Fibroblast of pulmonary artery (primary cell): ENCODE data around the gene TNFRSF8.

Experiments used
- DNase-seq: peaks from one replicate; pipeline ENCODE4 v3.0.0-alpha.2; 2010; ENCODE audit warnings: low read depth
- H3K4me3 ChIP-seq: replicated peaks from 2 replicates; pipeline ENCODE4 v1.5.1; 2011; ENCODE audit warnings: low read depth, mild to moderate bottlenecking, control low read depth, low read length, moderate library complexity
- CTCF ChIP-seq: IDR thresholded peaks from 2 replicates; pipeline ENCODE4 v1.5.1; 2011; ENCODE audit warnings: mild to moderate bottlenecking, control low read depth, low read length, inconsistent platforms; ENCODE audit errors: missing control alignments

Gene TNFRSF8

GRCh38 chr1:12069623-12070244 is 6.6 kb downstream of the TNFRSF8 start:
- DNase-seq, result no peak
- no peak overlapping the region for H3K4me3 ChIP-seq
- no peak for TF ChIP-seq CTCF

GRCh38 chr1:12071892-12072291 is 8.8 kb downstream of the TNFRSF8 start:
- no peak for TF ChIP-seq CTCF
- no peak overlapping the region for H3K4me3 ChIP-seq
- DNase-seq, result no peak

DNA sequence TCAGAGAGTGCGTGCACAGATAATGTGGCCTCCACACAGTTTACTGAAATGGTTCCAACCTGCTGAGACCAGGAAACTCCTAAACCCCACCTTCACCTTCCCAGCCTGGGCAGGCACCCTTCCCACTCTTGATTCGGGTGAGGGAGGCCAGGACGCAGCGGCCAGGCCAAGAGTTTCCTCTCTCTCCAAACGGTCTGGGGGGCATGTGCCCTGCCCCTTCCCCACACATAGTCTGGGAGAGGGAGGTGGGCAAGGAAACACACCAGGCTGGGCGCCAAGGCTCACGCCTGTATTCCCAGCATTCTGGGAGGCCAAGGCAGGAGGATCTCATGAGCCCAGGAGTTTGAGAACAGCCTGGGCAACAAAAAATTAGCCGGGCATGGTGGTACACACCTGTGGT is 9.6 kb downstream of the TNFRSF8 start:
- DNase-seq, result no peak
- no peak for TF ChIP-seq CTCF
- H3K4me3 ChIP-seq, result no peak overlapping the region

- H3K4me3 ChIP-seq, result no peak overlapping the region
- DNase-seq, result no peak
- TF ChIP-seq CTCF, result no peak
Measured at GRCh38 chr1:12073796-12074195, 10.7 kb downstream of the TNFRSF8 start.

DNA sequence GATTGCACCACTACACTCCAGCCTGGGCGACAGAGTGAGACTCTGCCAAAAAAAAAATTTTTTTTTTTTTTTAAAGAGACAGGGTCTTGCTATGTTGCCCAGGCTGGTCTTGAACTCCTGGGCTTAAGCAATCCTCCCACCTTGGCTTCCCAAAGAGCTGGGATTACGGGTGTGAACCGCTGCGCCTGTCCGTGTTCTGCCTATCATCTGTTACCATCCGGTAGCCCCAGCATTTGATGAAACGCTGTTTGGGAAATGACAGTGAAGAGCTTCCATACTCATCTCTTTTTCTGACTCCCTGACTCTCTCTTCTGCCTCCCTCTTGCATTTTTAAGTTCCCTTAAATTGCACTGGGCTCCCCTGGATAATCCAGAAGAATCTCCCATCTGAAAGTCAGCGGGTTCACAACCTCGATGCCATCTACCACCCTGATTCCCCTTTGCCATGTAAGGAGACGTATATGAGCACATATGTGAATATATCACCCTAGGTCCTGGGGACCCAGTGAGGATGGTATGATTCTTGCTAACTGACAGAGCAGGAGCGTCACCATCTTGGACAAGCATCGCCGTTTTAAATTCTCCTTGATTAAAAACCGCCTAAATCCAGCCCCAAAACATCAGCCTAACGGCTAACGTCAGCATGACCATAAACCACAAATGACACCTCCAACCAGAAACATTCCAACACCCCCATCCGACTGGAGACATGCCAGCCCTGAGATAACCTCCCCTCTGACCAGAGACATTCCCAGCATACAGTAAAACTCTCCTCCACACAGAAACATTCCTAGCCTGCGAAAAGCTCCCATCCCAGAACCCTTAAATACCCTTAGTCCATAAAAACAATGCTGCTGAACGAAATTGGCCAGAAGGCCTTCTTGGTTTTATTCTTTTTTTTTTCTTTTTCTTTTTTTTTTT is 12.4 kb downstream of the TNFRSF8 start:
- no peak for TF ChIP-seq CTCF
- peak; percentile 97 for DNase-seq

DNA sequence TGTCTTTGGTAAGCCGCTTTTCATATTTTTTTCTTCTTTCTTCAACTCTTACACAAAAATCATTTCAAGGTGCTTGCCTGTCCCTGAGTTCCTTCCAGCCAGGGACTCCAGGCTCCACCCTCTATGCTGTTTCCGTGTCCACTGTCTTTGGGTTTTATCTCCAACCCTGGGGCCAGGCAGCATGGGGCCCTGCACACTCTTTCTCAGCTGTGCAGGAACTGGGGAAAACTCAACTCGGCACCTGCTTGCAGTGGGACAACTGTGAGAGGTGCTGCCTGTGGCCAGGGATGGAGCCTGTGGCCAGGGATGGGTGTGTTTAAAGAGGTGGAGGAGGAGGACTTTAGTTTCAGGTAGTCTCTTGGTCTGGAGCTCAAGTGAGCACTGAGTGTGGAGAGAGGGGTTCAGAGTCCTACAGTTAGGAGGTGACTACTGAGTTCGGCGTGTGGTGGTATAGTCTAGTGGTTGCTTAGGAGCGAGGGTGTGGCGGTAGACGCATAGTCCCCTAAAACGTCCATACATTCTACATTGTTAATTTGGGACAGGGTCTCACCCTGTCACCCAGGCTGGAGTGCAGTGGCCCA is 13.4 kb downstream of the TNFRSF8 start:
- no peak overlapping the region for H3K4me3 ChIP-seq
- no peak for TF ChIP-seq CTCF
- DNase-seq, result no peak

More for the DNA sequence above, 12.4 kb downstream of the TNFRSF8 start:
- H3K4me3 ChIP-seq, result no peak overlapping the region
